Activated CD4-positive, alpha-beta T cell treated with anti-CD3 and anti-CD28 coated beads, Interleukin-2, Interleukin-4, amounts not matched to agents 100 ng/mL and 50 ng/mL, durations not matched to agents 16 hours and 8 hours (primary cell): ENCODE measurements around the gene SCN5A.

Experiments
- DNase-seq: peaks from one replicate; pipeline ENCODE4 v3.0.0-alpha.2; 2020; ENCODE audit warnings: low spot score

The SCN5A gene

GRCh38 chr3:38600551-38600950, 48.9 kb downstream of the SCN5A start:
- no peak for DNase-seq

- no peak for DNase-seq
Observed at GRCh38 chr3:38599886-38600285, 49.6 kb downstream of the SCN5A start.

GRCh38 chr3:38598791-38599190, 50.7 kb downstream of the SCN5A start:
- DNase-seq = no peak

GRCh38 chr3:38597502-38598060, 51.9 kb downstream of the SCN5A start:
- no peak for DNase-seq

GRCh38 chr3:38595393-38595792, 54.1 kb downstream of the SCN5A start:
- DNase-seq = no peak

GRCh38 chr3:38590521-38590920, 59.0 kb downstream of the SCN5A start:
- no peak for DNase-seq

- DNase-seq = no peak
Observed at GRCh38 chr3:38588995-38589937, 60.2 kb downstream of the SCN5A start.

- no peak for DNase-seq
Observed at GRCh38 chr3:38588371-38588971, 61.0 kb downstream of the SCN5A start.

- DNase-seq = no peak
Observed at GRCh38 chr3:38587548-38588131, 61.8 kb downstream of the SCN5A start.

- no peak for DNase-seq
Observed at GRCh38 chr3:38586546-38587520, 62.7 kb downstream of the SCN5A start.

GRCh38 chr3:38585791-38586420, 63.6 kb downstream of the SCN5A start:
- no peak for DNase-seq

GRCh38 chr3:38583688-38584087, 65.8 kb downstream of the SCN5A start:
- no peak for DNase-seq

GRCh38 chr3:38582941-38583645, 66.4 kb downstream of the SCN5A start:
- no peak for DNase-seq

GRCh38 chr3:38582316-38582715, 67.2 kb downstream of the SCN5A start:
- DNase-seq = no peak

- DNase-seq = no peak
Observed at GRCh38 chr3:38581774-38582173, 67.7 kb downstream of the SCN5A start.

GRCh38 chr3:38580450-38581382, 68.8 kb downstream of the SCN5A start:
- no peak for DNase-seq

- no peak for DNase-seq
Observed at GRCh38 chr3:38579551-38580449, 69.7 kb downstream of the SCN5A start.

GRCh38 chr3:38579141-38579540, 70.3 kb downstream of the SCN5A start:
- no peak for DNase-seq
